GM12873 (cell line): ENCODE data around the gene JPT2.

ENCODE experiments used
- TF ChIP-seq, protein P1 (sequence below): IDR thresholded peaks from 2 replicates; pipeline ENCODE4 v1.5.1; 2012; ENCODE audit warnings: low read depth, mild to moderate bottlenecking, moderate library complexity, low read length, control low read depth; ENCODE audit not compliant: insufficient read depth; ENCODE audit errors: missing control alignments

JPT2 gene

DNA sequence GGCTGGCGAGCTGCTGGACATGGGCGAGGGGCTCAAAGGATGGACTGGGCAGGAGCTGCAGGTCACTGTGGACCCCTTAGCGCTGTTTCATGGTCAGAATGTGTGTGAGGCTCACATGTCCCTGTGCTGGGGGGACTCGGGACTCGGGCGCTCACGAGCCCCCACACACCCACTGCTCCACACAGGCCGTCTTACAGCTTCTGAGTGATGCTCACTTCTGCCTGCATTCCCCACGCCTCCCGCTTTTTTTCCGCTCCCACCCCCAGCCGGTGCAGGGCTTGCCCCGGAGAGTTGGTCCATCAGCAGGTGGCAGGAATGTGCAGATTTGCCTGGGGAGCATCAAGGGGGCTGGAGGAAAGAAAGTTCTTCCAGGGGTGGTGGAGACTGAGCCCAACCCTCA, 20.2 kb upstream of the JPT2 start:
- TF ChIP-seq, protein P1, sequence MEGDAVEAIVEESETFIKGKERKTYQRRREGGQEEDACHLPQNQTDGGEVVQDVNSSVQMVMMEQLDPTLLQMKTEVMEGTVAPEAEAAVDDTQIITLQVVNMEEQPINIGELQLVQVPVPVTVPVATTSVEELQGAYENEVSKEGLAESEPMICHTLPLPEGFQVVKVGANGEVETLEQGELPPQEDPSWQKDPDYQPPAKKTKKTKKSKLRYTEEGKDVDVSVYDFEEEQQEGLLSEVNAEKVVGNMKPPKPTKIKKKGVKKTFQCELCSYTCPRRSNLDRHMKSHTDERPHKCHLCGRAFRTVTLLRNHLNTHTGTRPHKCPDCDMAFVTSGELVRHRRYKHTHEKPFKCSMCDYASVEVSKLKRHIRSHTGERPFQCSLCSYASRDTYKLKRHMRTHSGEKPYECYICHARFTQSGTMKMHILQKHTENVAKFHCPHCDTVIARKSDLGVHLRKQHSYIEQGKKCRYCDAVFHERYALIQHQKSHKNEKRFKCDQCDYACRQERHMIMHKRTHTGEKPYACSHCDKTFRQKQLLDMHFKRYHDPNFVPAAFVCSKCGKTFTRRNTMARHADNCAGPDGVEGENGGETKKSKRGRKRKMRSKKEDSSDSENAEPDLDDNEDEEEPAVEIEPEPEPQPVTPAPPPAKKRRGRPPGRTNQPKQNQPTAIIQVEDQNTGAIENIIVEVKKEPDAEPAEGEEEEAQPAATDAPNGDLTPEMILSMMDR, result no peak

GRCh38 chr16:1659031-1659430, 19.0 kb upstream of the JPT2 start:
- TF ChIP-seq, protein P1, result no peak

DNA sequence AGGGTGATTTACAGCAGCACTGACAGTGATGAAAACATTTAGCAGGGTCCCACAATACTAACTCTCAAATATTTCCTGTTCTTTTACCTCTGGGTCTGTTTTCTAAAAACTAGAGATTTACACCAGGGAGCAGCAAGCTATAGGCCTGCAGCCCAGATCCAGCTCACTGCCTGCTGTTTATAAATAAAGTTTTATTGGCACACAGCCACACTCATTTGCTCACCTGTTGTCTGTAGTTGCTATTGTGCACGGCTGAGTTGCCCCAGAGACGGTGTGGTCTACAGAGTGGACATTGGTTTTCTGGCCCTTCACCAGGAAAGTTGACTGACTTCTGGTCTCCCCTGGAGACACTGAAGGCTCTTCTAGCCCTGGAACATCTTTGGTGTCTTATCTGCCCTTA, 16.3 kb upstream of the JPT2 start:
- TF ChIP-seq, protein P1, result no peak

GRCh38 chr16:1662543-1662942, 15.5 kb upstream of the JPT2 start:
- TF ChIP-seq, protein P1, result no peak

DNA sequence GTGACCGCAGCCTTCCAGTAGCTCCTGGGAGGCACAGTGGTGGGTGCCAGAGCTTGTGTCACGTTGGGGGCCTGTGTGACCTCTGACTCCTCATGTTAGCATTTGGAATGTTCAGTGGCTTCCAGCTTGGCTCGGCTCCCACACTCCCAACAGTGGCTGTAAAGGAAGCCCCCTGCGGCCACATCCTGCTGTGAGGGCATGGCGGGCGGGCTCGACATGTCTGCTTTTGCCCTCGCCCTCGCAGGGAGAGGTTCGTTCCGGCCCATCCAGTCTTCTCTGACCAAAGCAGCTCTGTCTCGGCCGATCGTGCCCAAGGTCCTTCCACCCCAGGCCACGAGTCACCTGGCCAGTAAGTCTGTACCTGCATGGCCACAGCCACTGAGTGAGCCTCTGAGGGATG, 12.2 kb upstream of the JPT2 start:
- TF ChIP-seq, protein P1, result no peak

DNA sequence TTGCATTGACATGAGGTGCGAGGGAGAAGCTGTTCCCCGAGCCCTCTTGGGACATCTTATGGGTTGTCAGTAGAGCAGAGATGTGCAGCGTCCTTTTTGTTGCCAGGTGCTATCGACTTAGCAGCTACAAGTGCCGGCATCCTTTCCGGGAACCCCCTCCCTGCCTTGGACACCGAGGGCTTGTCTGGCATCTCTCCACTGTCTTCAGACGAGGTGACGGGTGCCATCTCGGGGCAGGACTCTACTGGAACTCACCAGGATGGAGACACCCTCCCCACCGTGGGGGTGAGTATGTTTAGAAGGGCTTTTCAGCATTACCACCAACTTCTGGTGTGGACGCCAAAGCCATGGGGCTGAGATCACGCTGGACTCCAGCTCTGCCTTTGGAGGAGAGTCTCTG, 11.8 kb upstream of the JPT2 start:
- TF ChIP-seq, protein P1, result no peak

DNA sequence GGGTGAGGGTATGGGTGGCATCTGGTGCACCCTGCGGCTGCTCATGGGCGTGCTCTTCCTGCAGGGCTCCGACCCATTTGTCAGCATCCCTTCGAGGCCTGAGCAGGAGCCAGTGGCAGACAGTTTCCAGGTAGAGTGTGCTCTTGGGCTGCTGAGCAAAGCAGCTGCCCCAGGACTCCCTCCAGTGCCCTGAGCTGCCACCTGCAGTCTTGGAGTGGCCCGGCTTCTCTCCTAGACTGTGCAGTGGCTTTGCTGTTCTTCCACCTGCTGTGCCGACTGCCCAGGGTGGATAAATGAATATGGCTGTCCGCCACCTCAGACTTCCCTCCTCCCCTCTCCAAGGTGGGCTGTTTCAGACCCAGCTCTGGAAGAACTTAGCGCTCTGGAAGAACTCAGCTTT, 10.8 kb upstream of the JPT2 start:
- TF ChIP-seq, protein P1, result no peak
